ENCODE measurements around the gene ADGRL1. TPM values are rescaled to one million over a fixed set of nuclear protein-coding genes. Genes with fewer than 3 reads are reported as not detected.

ADGRL1 gene
- total and polyA plus RNA-seq, 9 of the 15 experiments (the other 6 are each of a cell fraction or from before 2014, with no cell fraction given): 0.14 to 37.0 (median 8.6) TPM

- Histone ChIP-seq H3K9me3 (replicated peaks; ENCODE audit: control insufficient read depth, insufficient read depth, low read depth, low read length) (no peaks in the 10 kb centered on the region), H3K4me1 (replicated peaks in 1 of 2; ENCODE audit: control insufficient read depth in 2 of 2, insufficient read depth in 2 of 2, low read length in 2 of 2) (peaks cover 0 to 21% of the 10 kb centered on the region in 2 experiments; a peak in 2 of 5 replicates), H3K79me2 (ENCODE audit: control insufficient read depth, insufficient read depth, low read length) (no peaks in the 10 kb centered on the region), H3K27me3 (ENCODE audit: control insufficient read depth in 2 of 2, insufficient read depth in 2 of 2, low read length in 2 of 2) (no peaks in the 10 kb centered on the region), H3K36me3 (ENCODE audit: control insufficient read depth, insufficient read depth, low read length) (peaks cover 28% of the 10 kb centered on the region; the same call in 2 of the 3 replicates), H4K20me1 (replicated peaks; ENCODE audit: control insufficient read depth, insufficient read depth, low read length) (no peaks in the 10 kb centered on the region), H3K9ac (ENCODE audit: insufficient read depth in 1 of 2, low read depth in 2 of 2, low read length in 2 of 2) (no peak overlapping the region), H2AFZ (ENCODE audit: low read depth, low read length) (no peak overlapping the region), H3K4me3 (no peak overlapping the region), H3K4me2 (ENCODE audit: insufficient read depth, low read length) (no peak overlapping the region), H3K9me1 (ENCODE audit: control insufficient read depth, insufficient read depth, low read length) (no peaks in the 10 kb centered on the region), H3K27ac (ENCODE audit: extremely low read depth, low read depth, low read length) (no peak overlapping the region)
- POLR2A ChIA-PET: no interaction called here
- in situ Hi-C loops (cut with MboI) (no loop called here), intact Hi-C loops (cut with micrococcal nuclease) (no loop called here)
- WGBS (ENCODE audit: insufficient coverage, low coverage, missing lambda C conversion rate): 81% methylated on average over 12 of the region's 12 CpGs
- DNase-seq (ENCODE audit: extremely low read depth in 1 of 4, low spot score in 3 of 4): no peak
- CTCF ChIA-PET (ENCODE audit: low intra/inter-chr PET ratio): no interaction called here
- BruUV-seq (replicated peaks): no TSS peak
- FAIRE-seq: no peak
- ATAC-seq: no peak
- no peak for TF ChIP-seq ETS1 (conservative IDR thresholded peaks at IDR 0.05; ENCODE audit: control insufficient read depth, low read depth, low read length)
- TF ChIP-seq NR4A1 (CRISPR knock-in tag; IDR thresholded peaks at IDR 0.05): no peak
- no peak for TF ChIP-seq NR4A1 (tag; IDR thresholded peaks at IDR 0.05)
- TF ChIP-seq ZNF140 (CRISPR knock-in tag; IDR thresholded peaks at IDR 0.05): no peak
- no peak for TF ChIP-seq NCOA6 (IDR thresholded peaks at IDR 0.05)
- no peak for TF ChIP-seq HNRNPH1 (optimal IDR thresholded peaks at IDR 0.05; ENCODE audit: low read depth, low read length)
- no peak for TF ChIP-seq FOS (IDR thresholded peaks at IDR 0.05; ENCODE audit: extremely low read depth, insufficient read length)
- no peak for TF ChIP-seq HBP1 (CRISPR knock-in tag; IDR thresholded peaks at IDR 0.05)
- no peak for TF ChIP-seq RFX7 (CRISPR knock-in tag; IDR thresholded peaks at IDR 0.05)
- TF ChIP-seq POU5F1 (IDR thresholded peaks at IDR 0.05; ENCODE audit: borderline replicate concordance, low read depth, low read length, partially characterized antibody): no peak
- no peak for TF ChIP-seq STAG1 (CRISPR knock-in tag; IDR thresholded peaks at IDR 0.05; ENCODE audit: borderline replicate concordance)
- TF ChIP-seq E2F8 (IDR thresholded peaks at IDR 0.05; ENCODE audit: low read depth, partially characterized antibody): no peak
- no peak for TF ChIP-seq NCOA1 (IDR thresholded peaks at IDR 0.05; ENCODE audit: low read depth)
- TF ChIP-seq JUND (IDR thresholded peaks at IDR 0.05; ENCODE audit: borderline replicate concordance, low read depth, low read length): no peak
- TF ChIP-seq JUND (tag; IDR thresholded peaks at IDR 0.05; ENCODE audit: borderline replicate concordance, low read depth, low read length): no peak
- TF ChIP-seq NFRKB (IDR thresholded peaks at IDR 0.05; ENCODE audit: low read depth): no peak
- no peak for TF ChIP-seq ETS2 (tag; IDR thresholded peaks at IDR 0.05; ENCODE audit: borderline replicate concordance, poor library complexity, severe bottlenecking)
These were observed 37.0 kb downstream of the ADGRL1 start for GRCh38 chr19:14168993-14169392.
